H1 (cell line): ENCODE data around the gene GSDME. TPM values are rescaled to one million over a fixed set of nuclear protein-coding genes. Genes with fewer than 3 reads are reported as not detected.

Experiments
- CTCF ChIA-PET: fragments of 300-600 bp; sonication (Branson Sonifier 250); formaldehyde crosslinking; loops from one replicate; lab custom pipeline; 2021; ENCODE audit not compliant: partially characterized antibody; lab: Charles Lee
- POLR2A ChIA-PET: fragments of 300-600 bp; sonication (Branson Sonifier 250); formaldehyde crosslinking; loops from one replicate; lab custom pipeline; 2021; ENCODE audit warnings: inconsistent platforms; ENCODE audit not compliant: partially characterized antibody; lab: Charles Lee
- DNase-seq, 2 experiments: peaks; one replicate each; pipeline versions ENCODE4 v3.0.0 to v3.0.0-alpha.2; 2010 to 2022; ENCODE audit warnings: low spot score in 2 of 2, low read depth in 1 of 2, mixed read lengths in 1 of 2
- FAIRE-seq: peaks from 2 replicates; lab custom pipeline; 2011; peaks lifted over from hg19 to GRCh38; lab: Jason Lieb, UNC
- H2AFZ ChIP-seq: 2 replicates; pipeline ENCODE4 v1.8.1; 2012; ENCODE audit warnings: low read length, inconsistent platforms
- H2AK5ac ChIP-seq: 2 replicates; pipeline ENCODE4 v1.6.1; 2013; ENCODE audit warnings: low read depth, low read length
- H2BK120ac ChIP-seq: replicated peaks from 2 replicates; pipeline ENCODE3; 2013; ENCODE audit warnings: low read depth, low read length, inconsistent platforms
- H2BK12ac ChIP-seq: 2 replicates; pipeline ENCODE4 v1.6.1; 2013; ENCODE audit warnings: low read depth, low read length
- H2BK15ac ChIP-seq: 2 replicates; pipeline ENCODE4 v1.6.1; 2013; ENCODE audit warnings: low read length
- H2BK20ac ChIP-seq: 2 replicates; pipeline ENCODE4 v1.6.1; 2013; ENCODE audit warnings: low read length
- H2BK5ac ChIP-seq: 2 replicates; pipeline ENCODE4 v1.6.1; 2013; ENCODE audit warnings: low read depth, low read length
- H3K14ac ChIP-seq: 2 replicates; pipeline ENCODE4 v1.6.1; 2013; ENCODE audit warnings: inconsistent platforms; ENCODE audit not compliant: insufficient read length
- H3K18ac ChIP-seq: 2 replicates; pipeline ENCODE4 v1.6.1; 2013; ENCODE audit warnings: low read length; ENCODE audit errors: extremely low read depth
- H3K23ac ChIP-seq: 2 replicates; pipeline ENCODE4 v1.6.1; 2013; ENCODE audit warnings: inconsistent platforms; ENCODE audit not compliant: insufficient read length
- H3K23me2 ChIP-seq: 2 replicates; pipeline ENCODE4 v1.6.1; 2013; ENCODE audit warnings: low read depth, low read length
- H3K27ac ChIP-seq: 2 replicates; pipeline ENCODE4 v1.6.1; 2011; ENCODE audit warnings: low read depth, low read length, inconsistent platforms
- H3K27me3 ChIP-seq, 4 experiments: replicated peaks in 1 of 4; 1 replicate in 1 of 4; 2 replicates in 3 of 4; pipeline versions ENCODE4 v1.6.1 to v1.8.1; 2011 to 2013; ENCODE audit warnings: low read length in 3 of 4, mild to moderate bottlenecking in 3 of 4, inconsistent platforms in 2 of 4, mixed read lengths in 2 of 4, moderate library complexity in 1 of 4; ENCODE audit not compliant: control insufficient read depth in 3 of 4, insufficient read depth in 3 of 4; ENCODE audit errors: extremely low read depth in 1 of 4
- H3K36me3 ChIP-seq, 4 experiments: 2 replicates each; pipeline versions ENCODE4 v1.6.1 to v1.8.1; 2011 to 2013; ENCODE audit warnings: mild to moderate bottlenecking in 4 of 4, low read length in 3 of 4, moderate library complexity in 2 of 4, control low read depth in 1 of 4, inconsistent platforms in 1 of 4; ENCODE audit not compliant: insufficient read depth in 4 of 4, control insufficient read depth in 2 of 4
- H3K4ac ChIP-seq: replicated peaks from 2 replicates; pipeline ENCODE3; 2013; ENCODE audit warnings: low read length, low read depth, mixed read lengths, inconsistent platforms; ENCODE audit not compliant: insufficient read length
- H3K4me1 ChIP-seq, 4 experiments: replicated peaks in 1 of 4; 1 replicate in 1 of 4; 2 replicates in 3 of 4; pipeline versions ENCODE4 v1.6.1 to v1.8.1; 2011 to 2013; ENCODE audit warnings: low read length in 3 of 4, inconsistent platforms in 2 of 4, mixed read lengths in 1 of 4; ENCODE audit not compliant: insufficient read depth in 4 of 4, control insufficient read depth in 3 of 4
- H3K4me2 ChIP-seq, 2 experiments: 2 replicates each; pipeline versions ENCODE4 v1.6.1 to v1.8.1; 2011 to 2013; ENCODE audit warnings: low read depth in 2 of 2, low read length in 2 of 2, control low read depth in 1 of 2, inconsistent platforms in 1 of 2, mild to moderate bottlenecking in 1 of 2; ENCODE audit not compliant: insufficient read depth in 1 of 2
- H3K4me3 ChIP-seq, 4 experiments: fragments of 200-600, 300-600 bp in 1 of 4; sonication (generic), shearing (Covaris generic), sonication (Bioruptor Twin) in 1 of 4; 2 replicates each; pipeline versions ENCODE4 v1.5.1 to v1.8.1; 2011 to 2016; ENCODE audit warnings: low read length in 4 of 4, low read depth in 3 of 4, control low read depth in 2 of 4, inconsistent platforms in 2 of 4, mild to moderate bottlenecking in 2 of 4, mixed read lengths in 1 of 4, moderate library complexity in 1 of 4; ENCODE audit not compliant: insufficient read depth in 2 of 4; ENCODE audit errors: extremely low read depth in 1 of 4
- H3K56ac ChIP-seq: replicated peaks from 2 replicates; pipeline ENCODE3; 2013; ENCODE audit warnings: low read depth, mild to moderate bottlenecking, mixed read lengths, low read length, inconsistent platforms; ENCODE audit not compliant: insufficient read length
- H3K79me1 ChIP-seq: 2 replicates; pipeline ENCODE4 v1.6.1; 2013; ENCODE audit warnings: low read depth, low read length, control low read depth
- H3K79me2 ChIP-seq, 2 experiments: 2 replicates each; pipeline versions ENCODE4 v1.6.1 to v1.8.1; 2012 to 2013; ENCODE audit warnings: low read length in 2 of 2, mild to moderate bottlenecking in 2 of 2, inconsistent platforms in 1 of 2; ENCODE audit not compliant: insufficient read depth in 2 of 2, control insufficient read depth in 1 of 2
- H3K9ac ChIP-seq, 4 experiments: replicated peaks in 1 of 4; 1 replicate in 1 of 4; 2 replicates in 3 of 4; pipeline versions ENCODE4 v1.6.1 to v1.8.1; 2011 to 2013; ENCODE audit warnings: low read depth in 3 of 4, low read length in 3 of 4, control low read depth in 2 of 4, mild to moderate bottlenecking in 2 of 4, moderate library complexity in 2 of 4, inconsistent platforms in 1 of 4; ENCODE audit errors: extremely low read depth in 1 of 4
- H3K9me3 ChIP-seq, 2 experiments: 2 replicates each; pipeline versions ENCODE4 v1.6.1 to v1.8.1; 2012 to 2013; ENCODE audit warnings: mild to moderate bottlenecking in 2 of 2, moderate library complexity in 2 of 2, control low read depth in 1 of 2, inconsistent platforms in 1 of 2, low read depth in 1 of 2, low read length in 1 of 2, mixed read lengths in 1 of 2; ENCODE audit not compliant: insufficient read depth in 2 of 2
- H4K20me1 ChIP-seq, 2 experiments: replicated peaks in 1 of 2; 2 replicates each; pipeline versions ENCODE3 to v1.8.1; 2011 to 2013; ENCODE audit warnings: inconsistent platforms in 2 of 2, low read length in 2 of 2, mild to moderate bottlenecking in 1 of 2; ENCODE audit not compliant: insufficient read depth in 2 of 2, control insufficient read depth in 1 of 2
- H4K5ac ChIP-seq: 2 replicates; pipeline ENCODE4 v1.6.1; 2013; ENCODE audit warnings: low read length, low read depth, mixed read lengths, inconsistent platforms; ENCODE audit not compliant: insufficient read length
- H4K8ac ChIP-seq: 2 replicates; pipeline ENCODE4 v1.8.0; 2013; ENCODE audit warnings: mild to moderate bottlenecking, moderate library complexity, low read length, inconsistent platforms; ENCODE audit not compliant: insufficient read depth; ENCODE audit errors: extremely low read depth
- H4K91ac ChIP-seq: replicated peaks from 2 replicates; pipeline ENCODE3; 2013; ENCODE audit warnings: low read length, mixed read lengths, inconsistent platforms; ENCODE audit not compliant: insufficient read length
- ASH2L ChIP-seq: fragments of 200-600, 300-600 bp; sonication (generic); IDR thresholded peaks from one replicate; pipeline ENCODE4 v1.7.1; 2017; ENCODE audit warnings: low read length
- CBX5 ChIP-seq: fragments of 300-800, 300-1000 bp; sonication (generic); IDR thresholded peaks from 2 replicates; pipeline ENCODE4 v1.7.1; 2016; ENCODE audit warnings: antibody characterized with exemption, low read length, low read depth
- CEBPB ChIP-seq: IDR thresholded peaks from 2 replicates; pipeline ENCODE4 v1.6.1; 2012; ENCODE audit warnings: low read depth, low read length
- CHD2 ChIP-seq: IDR thresholded peaks from 2 replicates; pipeline ENCODE4 v1.6.1; 2012; ENCODE audit warnings: low read length, improper control_type of control experiment
- EP300 ChIP-seq, 2 experiments: IDR thresholded peaks; 1 replicate in 1 of 2; 2 replicates in 1 of 2; pipeline ENCODE4 v1.6.1; 2011 to 2012; ENCODE audit warnings: low read depth in 2 of 2, low read length in 2 of 2, mild to moderate bottlenecking in 2 of 2, borderline replicate concordance in 1 of 2, inconsistent platforms in 1 of 2, moderate library complexity in 1 of 2
- EZH2 ChIP-seq: fragments of 200-600 bp; sonication (generic); IDR thresholded peaks from 2 replicates; pipeline ENCODE4 v1.7.1; 2012; ENCODE audit warnings: low read depth, mild to moderate bottlenecking, moderate library complexity, low read length, inconsistent platforms; ENCODE audit not compliant: severe bottlenecking
- KDM5A ChIP-seq: fragments of 200-600 bp; IDR thresholded peaks from 2 replicates; pipeline ENCODE4 v1.7.1; 2012; ENCODE audit warnings: mild to moderate bottlenecking, low read length, inconsistent platforms, mixed read lengths
- RAD21 ChIP-seq, 2 experiments: IDR thresholded peaks in 1 of 2; conservative IDR thresholded peaks in 1 of 2; 2 replicates each; pipeline ENCODE4 v1.6.1; 2011; ENCODE audit warnings: low read depth in 2 of 2, low read length in 2 of 2, improper control_type of control experiment in 1 of 2, inconsistent platforms in 1 of 2, mild to moderate bottlenecking in 1 of 2, moderate library complexity in 1 of 2
- SP1 ChIP-seq: IDR thresholded peaks from 2 replicates; pipeline ENCODE4 v1.6.1; 2011; ENCODE audit warnings: low read depth, low read length
- TCF12 ChIP-seq: IDR thresholded peaks from 2 replicates; pipeline ENCODE4 v1.6.1; 2011; ENCODE audit warnings: low read depth, mild to moderate bottlenecking, low read length
- YY1 ChIP-seq: IDR thresholded peaks from 2 replicates; pipeline ENCODE4 v1.6.1; 2011; ENCODE audit warnings: low read depth, mild to moderate bottlenecking, low read length
- WGBS, 2 experiments: shearing (Covaris generic) in 1 of 2; methylation state at CpG; one replicate each; pipeline versions ENCODE4 v1.1.6 to v1.1.7; 2013 to 2015; ENCODE audit warnings: low lambda C conversion rate in 2 of 2, mixed read lengths in 2 of 2, inconsistent platforms in 1 of 2, low coverage in 1 of 2, missing lambda C conversion rate in 1 of 2; ENCODE audit not compliant: insufficient replicate concordance in 2 of 2, insufficient coverage in 1 of 2, insufficient read length in 1 of 2; ENCODE audit errors: extremely low coverage in 1 of 2, missing lambda C conversion rate in 1 of 2; 5-methylcytosine and 5-hydroxymethylcytosine counted together
- polyA plus RNA-seq, 7 experiments: library from polyadenylated mRNA; depleted of rRNA in 3 of 7; stranded (reverse) in 5 of 7; unstranded in 2 of 7; fragments of >200 nt in 5 of 7; fragments of 200-250 nt in 2 of 7; gene quantifications; 1 replicate in 5 of 7; 2 replicates in 1 of 7; 4 replicates in 1 of 7; pipeline versions ENCODE4 v1.2.1 to v1.2.3, GENCODE V29; 2011 to 2013; ENCODE audit warnings: missing spikeins in 2 of 7, mixed read lengths in 2 of 7
- total RNA-seq: library from RNA; stranded (reverse); fragmentation: NEBNext Ultra II Directional; extraction: Animal tissue kit (Norgen Biotek cat#: 25700); gene quantifications from 2 replicates; pipeline ENCODE4 v1.2.1, GENCODE V29; 2021
- TF ChIP-seq, protein P1 (sequence below): IDR thresholded peaks from 2 replicates; pipeline ENCODE4 v1.6.1; 2011; ENCODE audit warnings: low read length, improper control_type of control experiment

Gene GSDME
- total and polyA plus RNA-seq, 2 of the 8 experiments (the other 6 are each of a cell fraction or from before 2014, with no cell fraction given): 5.4 to 7.6 TPM

DNA sequence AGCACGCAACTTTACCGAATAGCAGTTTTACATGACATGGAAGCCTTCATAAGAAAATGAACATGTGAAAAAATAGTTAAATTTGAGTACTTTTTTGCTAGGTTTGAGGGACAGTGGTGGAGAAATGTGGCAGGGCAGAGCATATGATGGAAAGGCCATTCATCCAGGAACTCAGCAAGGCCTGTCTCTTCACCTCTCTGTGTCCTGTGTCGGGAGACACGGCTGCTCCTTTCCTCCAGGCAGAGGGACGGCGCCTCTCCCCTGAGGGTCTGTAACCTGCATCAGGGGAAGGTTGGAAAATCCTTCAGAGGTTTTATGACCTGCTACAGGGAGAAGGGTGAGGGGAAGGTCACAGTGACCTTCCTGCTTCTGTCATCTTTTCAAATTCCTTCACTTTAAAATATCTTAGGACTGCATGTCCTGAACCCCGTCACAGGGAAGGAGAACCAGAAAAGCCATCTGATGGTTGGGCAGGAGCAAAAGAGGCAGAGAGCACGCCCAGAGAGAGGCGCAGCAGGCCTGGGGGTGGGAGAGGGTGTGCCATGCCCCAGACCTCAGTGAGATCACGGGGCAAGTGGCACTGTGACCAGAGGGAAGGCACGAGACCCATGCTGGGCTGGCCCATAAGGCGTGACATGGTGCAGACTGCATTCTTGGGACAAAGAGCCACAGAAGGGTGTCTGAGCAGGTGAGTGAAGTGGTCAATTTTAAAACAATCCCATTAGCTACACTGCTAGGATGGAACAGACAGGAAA lies 44.0 kb downstream of the GSDME start:
- no peaks in the 10 kb centered on the region for H3K9me3 ChIP-seq
- no peak overlapping the region for H3K4me3 ChIP-seq
- H2BK12ac ChIP-seq: no peak overlapping the region
- no peaks in the 10 kb centered on the region for H4K20me1 ChIP-seq
- no peak overlapping the region for H3K56ac ChIP-seq
- no peak overlapping the region for H2BK20ac ChIP-seq
- H3K36me3 ChIP-seq: no peaks in the 10 kb centered on the region
- H3K27me3 ChIP-seq: no peaks in the 10 kb centered on the region
- H3K23ac ChIP-seq: no peak overlapping the region
- H3K4me2 ChIP-seq: no peak overlapping the region
- ChIA-PET CTCF (interaction anchor here (0.9 to 6.0 kb wide), 3 partner anchors 10 to 346 kb away, joined by 3 to 69 read pairs (median 8); no protein-coding TSS in a partner anchor), POLR2A (no interaction called here)
- no peak for TF ChIP-seq SP1
- TF ChIP-seq CBX5: no peak
- TF ChIP-seq CHD2: no peak
- TF ChIP-seq KDM5A: no peak
- TF ChIP-seq TCF12: no peak
- no peak for TF ChIP-seq CEBPB
- TF ChIP-seq RAD21 (IDR thresholded peaks at IDR 0.05 in 1 of 2, conservative IDR thresholded peaks at IDR 0.05 in 1 of 2; ENCODE audit: low read depth in 2 of 2, low read length in 2 of 2): no peak
- TF ChIP-seq, protein P1, sequence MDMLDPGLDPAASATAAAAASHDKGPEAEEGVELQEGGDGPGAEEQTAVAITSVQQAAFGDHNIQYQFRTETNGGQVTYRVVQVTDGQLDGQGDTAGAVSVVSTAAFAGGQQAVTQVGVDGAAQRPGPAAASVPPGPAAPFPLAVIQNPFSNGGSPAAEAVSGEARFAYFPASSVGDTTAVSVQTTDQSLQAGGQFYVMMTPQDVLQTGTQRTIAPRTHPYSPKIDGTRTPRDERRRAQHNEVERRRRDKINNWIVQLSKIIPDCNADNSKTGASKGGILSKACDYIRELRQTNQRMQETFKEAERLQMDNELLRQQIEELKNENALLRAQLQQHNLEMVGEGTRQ: no peak
- TF ChIP-seq ASH2L: no peak
- no peak for TF ChIP-seq YY1
- TF ChIP-seq EP300 (IDR thresholded peaks at IDR 0.05; ENCODE audit: borderline replicate concordance in 1 of 2, low read depth in 2 of 2, low read length in 2 of 2): no peak
- no peak for TF ChIP-seq EZH2
- no peak overlapping the region for H2AFZ ChIP-seq
- H2BK120ac ChIP-seq: no peak overlapping the region
- no peak for FAIRE-seq
- H4K5ac ChIP-seq: no peak overlapping the region
- 93% methylated on average over 12 of the region's 12 CpGs; no CpG with 5 or more reads in 1 of the 2 experiments for WGBS, 2 experiments
- H3K79me1 ChIP-seq: no peaks in the 10 kb centered on the region
- H3K79me2 ChIP-seq: no peaks in the 10 kb centered on the region
- no peaks in the 10 kb centered on the region; a peak in 2 of 7 replicates for H3K4me1 ChIP-seq
- no peak overlapping the region for H2AK5ac ChIP-seq
- no peak overlapping the region for H2BK5ac ChIP-seq
- H3K23me2 ChIP-seq: no peaks in the 10 kb centered on the region
- H3K9ac ChIP-seq: no peak overlapping the region
- DNase-seq: peak in 1 of 2 experiments; percentile 43
- no peak overlapping the region for H3K14ac ChIP-seq
- no peak overlapping the region for H3K4ac ChIP-seq
- no peak overlapping the region for H2BK15ac ChIP-seq
- H4K91ac ChIP-seq: no peak overlapping the region
- H3K27ac ChIP-seq: no peak overlapping the region
- no peak overlapping the region for H4K8ac ChIP-seq
- H3K18ac ChIP-seq: 0 out of 2 replicates have a peak overlapping the region, but pooled peaks have one; percentile 15
